ENCODE data around the gene LRRTM4.
"Not testable (repeated sequence)": the region's sequence is repeated elsewhere in the genome, so short reads cannot be mapped to it uniquely, and the experiment has no call there.

LRRTM4 gene

DNA sequence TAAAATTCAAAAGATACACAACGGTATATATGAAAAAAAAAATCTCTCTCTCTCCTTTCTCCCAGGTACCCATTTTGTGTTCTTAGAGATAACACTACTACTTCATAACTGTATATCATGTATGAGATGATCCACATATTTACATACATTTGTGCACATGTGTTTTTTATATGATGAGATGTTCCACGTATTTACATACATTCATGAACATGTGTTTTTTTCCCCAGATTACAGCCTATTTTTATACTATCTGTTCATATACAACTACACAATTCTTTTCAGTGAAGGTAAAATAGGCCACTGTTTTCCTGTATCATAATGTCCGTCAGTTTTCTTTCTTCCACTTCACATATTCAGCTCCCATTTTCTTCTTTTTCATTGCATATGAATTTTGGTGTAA, 808.9 kb downstream of the LRRTM4 start:
- no peak for DNase-seq

DNA sequence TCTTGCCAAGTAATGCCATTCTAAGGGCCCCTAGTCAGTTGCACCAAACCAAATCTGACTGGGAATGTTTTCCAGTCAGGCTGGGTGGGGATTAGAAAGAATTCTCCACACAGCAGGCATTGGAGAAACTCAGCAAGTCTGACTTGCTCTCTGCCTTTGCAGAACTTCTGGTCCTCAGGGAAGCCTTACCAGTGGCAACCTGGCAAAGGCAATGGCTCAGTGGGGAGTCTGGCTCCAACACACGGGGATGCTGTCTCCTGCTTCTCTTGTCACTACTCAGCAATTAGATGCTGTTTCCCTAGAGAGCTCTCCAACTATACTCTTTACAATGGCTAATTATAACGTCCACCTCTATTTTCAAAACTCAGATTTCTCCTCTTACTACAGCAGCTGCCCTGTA, 810.7 kb downstream of the LRRTM4 start:
- no peak for DNase-seq

DNA sequence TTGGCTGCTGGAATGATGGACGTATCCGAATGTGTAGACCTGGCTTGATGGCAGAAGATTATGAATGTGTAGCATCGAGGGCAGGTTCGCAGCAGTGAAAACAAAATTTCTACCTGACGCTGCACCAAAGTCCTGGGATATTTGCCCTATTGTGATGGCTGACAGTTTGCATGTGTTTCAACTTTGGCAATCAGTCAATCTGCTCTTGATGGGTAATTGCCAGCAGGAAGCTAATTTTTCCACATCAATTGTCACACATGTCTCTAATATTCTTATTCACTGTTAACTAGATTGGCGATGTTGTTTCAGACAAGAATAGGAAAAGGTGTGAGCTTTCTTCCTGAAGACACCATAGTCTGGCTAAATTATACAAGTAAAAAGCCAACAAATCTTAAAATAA, 821.3 kb downstream of the LRRTM4 start:
- no peak for DNase-seq

DNA sequence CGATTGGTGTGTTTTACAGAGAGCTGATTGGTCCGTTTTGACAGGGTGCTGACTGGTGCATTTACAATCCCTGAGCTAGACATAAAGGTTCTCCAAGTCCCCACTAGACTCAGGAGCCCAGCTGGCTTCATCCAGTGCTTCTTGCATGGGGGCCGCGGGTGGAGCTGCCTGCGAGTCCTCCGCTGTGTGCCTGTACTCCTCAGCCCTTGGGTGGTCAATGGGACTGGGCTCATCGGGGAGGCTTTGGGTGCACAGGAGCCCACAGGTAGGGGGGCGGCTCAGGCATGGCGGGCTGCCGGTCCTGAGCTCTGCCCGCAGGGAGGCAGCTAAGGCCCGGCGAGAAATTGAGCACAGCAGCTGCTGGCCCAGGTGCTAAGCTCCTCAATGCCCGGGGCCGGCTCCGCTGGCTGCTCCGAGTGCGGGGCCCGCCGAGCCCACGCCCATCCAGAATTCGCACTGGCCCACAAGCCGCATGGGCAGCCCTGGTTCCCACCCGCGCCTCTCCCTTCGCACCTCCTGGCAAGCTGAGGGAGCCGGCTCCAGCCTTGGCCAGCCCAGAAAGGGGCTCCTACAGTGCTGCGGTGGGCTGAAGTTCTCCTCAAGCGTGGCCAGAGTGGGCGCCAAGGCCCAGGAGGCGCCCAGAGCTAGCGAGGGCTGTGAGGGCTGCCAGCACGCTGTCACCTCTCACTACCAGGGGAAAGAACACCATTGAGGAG, 824.0 kb downstream of the LRRTM4 start:
- DNase-seq, result not testable (repeated sequence)

Measured in activated CD8-positive, alpha-beta memory T cell treated with anti-CD3 and anti-CD28 coated beads, Interleukin-2, amount 50 U/mL, for 48 hours (primary cell).